Measurements from ENCODE around the gene ATOH1. TPM values are rescaled to one million over a fixed set of nuclear protein-coding genes. Genes with fewer than 3 reads are reported as not detected.

The ATOH1 gene
- polyA plus RNA-seq, result under 1 TPM in 1 of 2 donors, not detected in 1; 0.04 TPM

GRCh38 chr4:93828332-93828994, at the start of gene ATOH1:
TSS of gene ATOH1 (plus strand) at chr4:93828753. CDS start at chr4:93828927, 174 bp downstream.
- H3K4me3 ChIP-seq (ENCODE audit: low read depth in 1 of 2, low read length in 2 of 2), result peak within 1 kb of the TSS; percentile 5 to 25
- peaks cover 3 to 11% of the 10 kb centered on the region in 2 donors for H3K4me1 ChIP-seq (ENCODE audit: control insufficient read depth in 2 of 2, insufficient read depth in 2 of 2, low read length in 1 of 2)
- H3K27ac ChIP-seq (ENCODE audit: low read depth in 2 of 2, low read length in 1 of 2), result no peak within 1 kb of the TSS

GRCh38 chr4:93779228-93779627, 49.3 kb upstream of the ATOH1 start:
- no peak overlapping the region for H3K4me3 ChIP-seq (ENCODE audit: low read depth in 1 of 2, low read length in 2 of 2)
- WGBS, 2 donors, result 67 to 84% methylated on average over 2 of the region's 2 CpGs

More at GRCh38 chr4:93828332-93828994, at the start of gene ATOH1:
- no peaks in the 10 kb centered on the region for H3K36me3 ChIP-seq (ENCODE audit: control insufficient read depth in 2 of 2, insufficient read depth in 2 of 2, low read length in 1 of 2)
- H3K9me3 ChIP-seq (ENCODE audit: control insufficient read depth in 2 of 2, insufficient read depth in 1 of 2, low read depth in 1 of 2, low read length in 1 of 2), result peaks cover 0 to 6% of the 10 kb centered on the region in 2 donors
- 1 to 2% methylated on average over 46 of the region's 46 CpGs for WGBS, 2 donors
- peaks cover 5 to 25% of the 10 kb centered on the region in 2 donors for H3K27me3 ChIP-seq (ENCODE audit: control insufficient read depth in 1 of 2, insufficient read depth in 2 of 2, low read length in 2 of 2)

GRCh38 chr4:93780080-93780479, 48.5 kb upstream of the ATOH1 start:
- WGBS, 2 donors, result 92 to 93% methylated on average over 5 of the region's 5 CpGs
- no peaks in the 10 kb centered on the region for H3K36me3 ChIP-seq (ENCODE audit: control insufficient read depth in 2 of 2, insufficient read depth in 2 of 2, low read length in 1 of 2)
- H3K27ac ChIP-seq (ENCODE audit: low read depth in 2 of 2, low read length in 1 of 2), result no peak overlapping the region
- peaks cover 0 to 2% of the 10 kb centered on the region in 2 donors for H3K4me1 ChIP-seq (ENCODE audit: control insufficient read depth in 2 of 2, insufficient read depth in 2 of 2, low read length in 1 of 2)
- no peak overlapping the region for H3K4me3 ChIP-seq (ENCODE audit: low read depth in 1 of 2, low read length in 2 of 2)
- H3K27me3 ChIP-seq (ENCODE audit: control insufficient read depth in 1 of 2, insufficient read depth in 2 of 2, low read length in 2 of 2), result no peaks in the 10 kb centered on the region
- no peaks in the 10 kb centered on the region for H3K9me3 ChIP-seq (ENCODE audit: control insufficient read depth in 2 of 2, insufficient read depth in 1 of 2, low read depth in 1 of 2, low read length in 1 of 2)

More at GRCh38 chr4:93779228-93779627, 49.3 kb upstream of the ATOH1 start:
- H3K9me3 ChIP-seq (ENCODE audit: control insufficient read depth in 2 of 2, insufficient read depth in 1 of 2, low read depth in 1 of 2, low read length in 1 of 2), result no peaks in the 10 kb centered on the region
- H3K4me1 ChIP-seq (ENCODE audit: control insufficient read depth in 2 of 2, insufficient read depth in 2 of 2, low read length in 1 of 2), result peaks cover 0 to 2% of the 10 kb centered on the region in 2 donors
- no peak overlapping the region for H3K27ac ChIP-seq (ENCODE audit: low read depth in 2 of 2, low read length in 1 of 2)
- H3K27me3 ChIP-seq (ENCODE audit: control insufficient read depth in 1 of 2, insufficient read depth in 2 of 2, low read length in 2 of 2), result no peaks in the 10 kb centered on the region
- no peaks in the 10 kb centered on the region for H3K36me3 ChIP-seq (ENCODE audit: control insufficient read depth in 2 of 2, insufficient read depth in 2 of 2, low read length in 1 of 2)

- H3K36me3 ChIP-seq (ENCODE audit: control insufficient read depth in 2 of 2, insufficient read depth in 2 of 2, low read length in 1 of 2), result no peaks in the 10 kb centered on the region
- no peak overlapping the region for H3K27ac ChIP-seq (ENCODE audit: low read depth in 2 of 2, low read length in 1 of 2)
- no peaks in the 10 kb centered on the region for H3K27me3 ChIP-seq (ENCODE audit: control insufficient read depth in 1 of 2, insufficient read depth in 2 of 2, low read length in 2 of 2)
- no peaks in the 10 kb centered on the region for H3K9me3 ChIP-seq (ENCODE audit: control insufficient read depth in 2 of 2, insufficient read depth in 1 of 2, low read depth in 1 of 2, low read length in 1 of 2)
- H3K4me3 ChIP-seq (ENCODE audit: low read depth in 1 of 2, low read length in 2 of 2), result no peak overlapping the region
- 95 to 96% methylated on average over 9 of the region's 9 CpGs for WGBS, 2 donors
- H3K4me1 ChIP-seq (ENCODE audit: control insufficient read depth in 2 of 2, insufficient read depth in 2 of 2, low read length in 1 of 2), result peaks cover 0 to 2% of the 10 kb centered on the region in 2 donors
These were observed 47.4 kb upstream of the ATOH1 start for GRCh38 chr4:93781198-93781597.

GRCh38 chr4:93786149-93786548, 42.4 kb upstream of the ATOH1 start:
- Histone ChIP-seq H3K4me3 (ENCODE audit: low read depth in 1 of 2, low read length in 2 of 2) (no peak overlapping the region), H3K27ac (ENCODE audit: low read depth in 2 of 2, low read length in 1 of 2) (no peak overlapping the region), H3K27me3 (ENCODE audit: control insufficient read depth in 1 of 2, insufficient read depth in 2 of 2, low read length in 2 of 2) (no peaks in the 10 kb centered on the region), H3K36me3 (ENCODE audit: control insufficient read depth in 2 of 2, insufficient read depth in 2 of 2, low read length in 1 of 2) (no peaks in the 10 kb centered on the region), H3K4me1 (ENCODE audit: control insufficient read depth in 2 of 2, insufficient read depth in 2 of 2, low read length in 1 of 2) (no peaks in the 10 kb centered on the region), H3K9me3 (ENCODE audit: control insufficient read depth in 2 of 2, insufficient read depth in 1 of 2, low read depth in 1 of 2, low read length in 1 of 2) (no peaks in the 10 kb centered on the region)
- WGBS, 2 donors, result 60 to 71% methylated on average over 2 of the region's 2 CpGs

- Histone ChIP-seq H3K9me3 (ENCODE audit: control insufficient read depth in 2 of 2, insufficient read depth in 1 of 2, low read depth in 1 of 2, low read length in 1 of 2) (no peaks in the 10 kb centered on the region), H3K27ac (ENCODE audit: low read depth in 2 of 2, low read length in 1 of 2) (no peak overlapping the region), H3K4me1 (ENCODE audit: control insufficient read depth in 2 of 2, insufficient read depth in 2 of 2, low read length in 1 of 2) (no peaks in the 10 kb centered on the region), H3K27me3 (ENCODE audit: control insufficient read depth in 1 of 2, insufficient read depth in 2 of 2, low read length in 2 of 2) (no peaks in the 10 kb centered on the region), H3K4me3 (ENCODE audit: low read depth in 1 of 2, low read length in 2 of 2) (no peak overlapping the region), H3K36me3 (ENCODE audit: control insufficient read depth in 2 of 2, insufficient read depth in 2 of 2, low read length in 1 of 2) (no peaks in the 10 kb centered on the region)
- WGBS, 2 donors, result 87 to 89% methylated on average over 1 of the region's 1 CpG
These were observed 39.8 kb upstream of the ATOH1 start for GRCh38 chr4:93788712-93789111.

GRCh38 chr4:93791570-93792195, 36.9 kb upstream of the ATOH1 start:
- H3K4me1 ChIP-seq (ENCODE audit: control insufficient read depth in 2 of 2, insufficient read depth in 2 of 2, low read length in 1 of 2), result no peaks in the 10 kb centered on the region
- H3K36me3 ChIP-seq (ENCODE audit: control insufficient read depth in 2 of 2, insufficient read depth in 2 of 2, low read length in 1 of 2), result no peaks in the 10 kb centered on the region
- WGBS, 2 donors, result 1 to 3% methylated on average over 3 of the region's 3 CpGs
- H3K4me3 ChIP-seq (ENCODE audit: low read depth in 1 of 2, low read length in 2 of 2), result no peak overlapping the region
- peaks cover 0 to 2% of the 10 kb centered on the region in 2 donors for H3K27me3 ChIP-seq (ENCODE audit: control insufficient read depth in 1 of 2, insufficient read depth in 2 of 2, low read length in 2 of 2)
- no peak overlapping the region for H3K27ac ChIP-seq (ENCODE audit: low read depth in 2 of 2, low read length in 1 of 2)
- no peaks in the 10 kb centered on the region for H3K9me3 ChIP-seq (ENCODE audit: control insufficient read depth in 2 of 2, insufficient read depth in 1 of 2, low read depth in 1 of 2, low read length in 1 of 2)

- no peaks in the 10 kb centered on the region for H3K36me3 ChIP-seq (ENCODE audit: control insufficient read depth in 2 of 2, insufficient read depth in 2 of 2, low read length in 1 of 2)
- 74 to 85% methylated on average over 4 of the region's 4 CpGs for WGBS, 2 donors
- no peaks in the 10 kb centered on the region for H3K9me3 ChIP-seq (ENCODE audit: control insufficient read depth in 2 of 2, insufficient read depth in 1 of 2, low read depth in 1 of 2, low read length in 1 of 2)
- no peak overlapping the region for H3K4me3 ChIP-seq (ENCODE audit: low read depth in 1 of 2, low read length in 2 of 2)
- H3K4me1 ChIP-seq (ENCODE audit: control insufficient read depth in 2 of 2, insufficient read depth in 2 of 2, low read length in 1 of 2), result no peaks in the 10 kb centered on the region
- no peaks in the 10 kb centered on the region for H3K27me3 ChIP-seq (ENCODE audit: control insufficient read depth in 1 of 2, insufficient read depth in 2 of 2, low read length in 2 of 2)
- H3K27ac ChIP-seq (ENCODE audit: low read depth in 2 of 2, low read length in 1 of 2), result no peak overlapping the region
These were observed 26.5 kb upstream of the ATOH1 start for GRCh38 chr4:93802045-93802444.

GRCh38 chr4:93809773-93810172, 18.8 kb upstream of the ATOH1 start:
- WGBS, 2 donors, result 52 to 72% methylated on average over 4 of the region's 4 CpGs
- Histone ChIP-seq H3K4me1 (ENCODE audit: control insufficient read depth in 2 of 2, insufficient read depth in 2 of 2, low read length in 1 of 2) (no peaks in the 10 kb centered on the region), H3K9me3 (ENCODE audit: control insufficient read depth in 2 of 2, insufficient read depth in 1 of 2, low read depth in 1 of 2, low read length in 1 of 2) (no peaks in the 10 kb centered on the region), H3K27me3 (ENCODE audit: control insufficient read depth in 1 of 2, insufficient read depth in 2 of 2, low read length in 2 of 2) (no peaks in the 10 kb centered on the region), H3K36me3 (ENCODE audit: control insufficient read depth in 2 of 2, insufficient read depth in 2 of 2, low read length in 1 of 2) (no peaks in the 10 kb centered on the region), H3K4me3 (ENCODE audit: low read depth in 1 of 2, low read length in 2 of 2) (no peak overlapping the region), H3K27ac (ENCODE audit: low read depth in 2 of 2, low read length in 1 of 2) (no peak overlapping the region)
